GM23338 (cell line): ENCODE data around the gene FAM168A. TPM values are rescaled to one million over a fixed set of nuclear protein-coding genes. Genes with fewer than 3 reads are reported as not detected.

Experiments used
- ATAC-seq: fragments of 200-7000 bp; cut with Tn5 transposase; 3 replicates; pipeline ENCODE4 v1.9.1; 2020
- DNase-seq: peaks from one replicate; pipeline ENCODE4 v3.0.0-alpha.2; 2015; ENCODE audit warnings: low spot score
- H2AFZ ChIP-seq: fragments of 200-600 bp; sonication (generic); 2 replicates; pipeline ENCODE4 v1.8.0; 2016; ENCODE audit warnings: antibody characterized with exemption, mild to moderate bottlenecking, moderate library complexity
- H3F3A ChIP-seq: fragments of 200-600 bp; sonication (generic); replicated peaks from 2 replicates; pipeline ENCODE4 v1.8.0; 2017; ENCODE audit warnings: antibody characterized with exemption, mixed run types, low read depth
- H3K27ac ChIP-seq: fragments of 200-600 bp; sonication (generic); 2 replicates; pipeline ENCODE4 v1.6.1; 2016; ENCODE audit warnings: low read depth
- H3K27me3 ChIP-seq: fragments of 200-600 bp; sonication (generic); 2 replicates; pipeline ENCODE4 v1.8.0; 2016; ENCODE audit warnings: mild to moderate bottlenecking, mixed run types, moderate library complexity; ENCODE audit not compliant: insufficient read depth
- H3K36me3 ChIP-seq: fragments of 200-600 bp; sonication (generic); 2 replicates; pipeline ENCODE4 v1.8.0; 2016; ENCODE audit warnings: mild to moderate bottlenecking; ENCODE audit not compliant: insufficient read depth
- H3K4me1 ChIP-seq: fragments of 200-600 bp; sonication (generic); 2 replicates; pipeline ENCODE4 v1.8.0; 2016; ENCODE audit warnings: mild to moderate bottlenecking, moderate library complexity; ENCODE audit not compliant: insufficient read depth
- H3K4me2 ChIP-seq: fragments of 200-600 bp; sonication (generic); 2 replicates; pipeline ENCODE4 v1.7.1; 2017; ENCODE audit warnings: mixed run types
- H3K4me3 ChIP-seq: fragments of 200-600 bp; sonication (generic); 2 replicates; pipeline ENCODE4 v1.6.1; 2016; ENCODE audit warnings: mixed run types
- H3K79me2 ChIP-seq: fragments of 200-600 bp; sonication (generic); replicated peaks from 2 replicates; pipeline ENCODE4 v1.8.0; 2017; ENCODE audit warnings: mild to moderate bottlenecking; ENCODE audit not compliant: insufficient read depth
- H3K9me2 ChIP-seq: fragments of 200-600 bp; sonication (generic); 2 replicates; pipeline ENCODE4 v1.8.0; 2017; ENCODE audit not compliant: insufficient read depth
- H4K20me1 ChIP-seq: fragments of 200-600 bp; sonication (generic); replicated peaks from 2 replicates; pipeline ENCODE4 v1.8.0; 2017; ENCODE audit warnings: mild to moderate bottlenecking; ENCODE audit not compliant: insufficient read depth
- H3K27ac Mint-ChIP-seq: 2 replicates; pipeline ENCODE4 v1.8.0; 2020; ENCODE audit warnings: inconsistent platforms, mild to moderate bottlenecking, moderate library complexity, mixed read lengths
- H3K27me3 Mint-ChIP-seq: 3 replicates; pipeline ENCODE4 v1.8.0; 2022; ENCODE audit warnings: low read depth, mild to moderate bottlenecking, moderate library complexity, mixed read lengths, inconsistent platforms; ENCODE audit not compliant: insufficient read depth, poor library complexity
- H3K36me3 Mint-ChIP-seq: 3 replicates; pipeline ENCODE4 v1.8.0; 2021; ENCODE audit warnings: low read depth, mild to moderate bottlenecking, inconsistent platforms, moderate library complexity, mixed read lengths
- H3K4me1 Mint-ChIP-seq: 3 replicates; pipeline ENCODE4 v1.8.0; 2020; ENCODE audit warnings: mild to moderate bottlenecking, inconsistent platforms, mixed read lengths
- H3K4me3 Mint-ChIP-seq: 3 replicates; pipeline ENCODE4 v1.8.0; 2021; ENCODE audit warnings: moderate library complexity, mild to moderate bottlenecking, inconsistent platforms, mixed read lengths
- H3K9me3 Mint-ChIP-seq: 3 replicates; pipeline ENCODE4 v1.8.0; 2020; ENCODE audit warnings: moderate library complexity, mild to moderate bottlenecking, inconsistent platforms, mixed read lengths
- CTCF ChIP-seq, 2 experiments: fragments of 200-600 bp in 1 of 2; sonication (generic) in 1 of 2; conservative IDR thresholded peaks; 2 replicates each; pipeline versions ENCODE4 v1.5.1 to v1.6.1; 2016 to 2017; ENCODE audit warnings: antibody characterized with exemption in 2 of 2, low read depth in 2 of 2, mild to moderate bottlenecking in 2 of 2, moderate library complexity in 1 of 2
- EZH2 ChIP-seq: fragments of 200-600 bp; sonication (generic); IDR thresholded peaks from one replicate; pipeline ENCODE4 v1.8.0; 2017; ENCODE audit warnings: antibody characterized with exemption, mild to moderate bottlenecking, low read depth; ENCODE audit not compliant: unreplicated experiment
- EZH2phosphoT487 ChIP-seq: fragments of 200-600 bp; sonication (generic); IDR thresholded peaks from one replicate; pipeline ENCODE4 v1.8.1; 2018; ENCODE audit warnings: antibody characterized with exemption; ENCODE audit not compliant: unreplicated experiment
- JUNB ChIP-seq: IDR thresholded peaks from one replicate; pipeline ENCODE4 v1.6.1; 2016; ENCODE audit warnings: antibody characterized with exemption; ENCODE audit not compliant: unreplicated experiment
- POLR2AphosphoS5 ChIP-seq: IDR thresholded peaks from 2 replicates; pipeline ENCODE4 v1.6.1; 2016; ENCODE audit warnings: antibody characterized with exemption, low read depth
- REST ChIP-seq: IDR thresholded peaks from one replicate; pipeline ENCODE4 v1.6.1; 2018; ENCODE audit warnings: antibody characterized with exemption; ENCODE audit not compliant: unreplicated experiment
- ZNF114 ChIP-seq: fragments of 250-450 bp; sonication (Bioruptor Pico); IDR thresholded peaks from 2 replicates; pipeline ENCODE4 v1.5.0; 2020; ENCODE audit warnings: mild to moderate bottlenecking, moderate library complexity
- ZNF331 ChIP-seq: fragments of 250-450 bp; sonication (Bioruptor Pico); IDR thresholded peaks from 2 replicates; pipeline ENCODE4 v1.5.0; 2020; ENCODE audit warnings: low read depth, mild to moderate bottlenecking, moderate library complexity
- ZNF462 ChIP-seq: fragments of 250-450 bp; sonication (Bioruptor Pico); IDR thresholded peaks from 2 replicates; pipeline ENCODE4 v1.5.0; 2020; ENCODE audit warnings: mild to moderate bottlenecking, moderate library complexity
- polyA plus RNA-seq: library from polyadenylated mRNA; unstranded; fragments of >200 nt; fragmentation: Nextera tagmentation; extraction: Ambion mirVana; gene quantifications from 2 replicates; pipeline ENCODE4 v1.2.1, GENCODE V29; 2016
- total RNA-seq: library from RNA; depleted of rRNA; stranded (reverse); fragments of >200 nt; shearing (Covaris generic); gene quantifications from 2 replicates; pipeline ENCODE4 v1.2.3, GENCODE V29; 2014

The FAM168A gene
- total and polyA plus RNA-seq, 2 experiments from 2014 or later, result 8.0 to 20.3 TPM

- Histone ChIP-seq H2AFZ (no peak overlapping the region), H3K4me2 (peak overlapping the region; percentile 2; the same call in 1 of the 2 replicates), H3K27me3 (no peaks in the 10 kb centered on the region), H3F3A (no peaks in the 10 kb centered on the region), H3K27ac (no peak overlapping the region), H3K79me2 (peaks cover 58% of the 10 kb centered on the region), H3K36me3 (no peaks in the 10 kb centered on the region; the same call in none of the 2 replicates), H3K4me1 (peaks cover 29% of the 10 kb centered on the region), H3K4me3 (no peak overlapping the region), H4K20me1 (peaks cover 14% of the 10 kb centered on the region), H3K9me2 (0 out of 2 replicates have a peak, but pooled peaks cover 3% of the 10 kb centered on the region)
- Mint-ChIP-seq H3K36me3 (peaks cover 8% of the 10 kb centered on the region; the same call in 2 of the 3 replicates), H3K4me3 (no peak overlapping the region), H3K27me3 (no peaks in the 10 kb centered on the region), H3K9me3 (no peaks in the 10 kb centered on the region), H3K4me1 (peaks cover 14% of the 10 kb centered on the region; the same call in 2 of the 3 replicates), H3K27ac (no peak overlapping the region)
- DNase-seq, result no peak
- TF ChIP-seq POLR2AphosphoS5, result no peak
- no peak for TF ChIP-seq EZH2
- no peak for TF ChIP-seq ZNF331
- no peak for TF ChIP-seq CTCF (conservative IDR thresholded peaks at IDR 0.05; ENCODE audit: low read depth in 2 of 2)
- no peak for TF ChIP-seq ZNF114 (CRISPR knock-in tag)
- no peak for TF ChIP-seq JUNB
- TF ChIP-seq EZH2phosphoT487, result no peak
- TF ChIP-seq REST, result no peak
- no peak for TF ChIP-seq ZNF462 (CRISPR knock-in tag)
- ATAC-seq, result no peak
Observed at GRCh38 chr11:73578592-73579185, 19.2 kb downstream of the FAM168A start.
